Fibroblast of lung (primary cell): ENCODE results near the gene GUCY1A2. TPM values are rescaled to one million over a fixed set of nuclear protein-coding genes. Genes with fewer than 3 reads are reported as not detected.

Source experiments
- DNase-seq, 2 donors: peaks; one replicate each; pipeline versions ENCODE4 v3.0.0 to v3.0.0-alpha.2; 2010; ENCODE audit warnings: low read depth in 2 of 2
- H2AFZ ChIP-seq: 2 replicates; pipeline ENCODE4 v1.5.1; 2012; ENCODE audit warnings: low read length, control low read depth, inconsistent platforms
- H3K27ac ChIP-seq: 2 replicates; pipeline ENCODE4 v1.5.1; 2011; ENCODE audit warnings: low read length, control low read depth; ENCODE audit not compliant: insufficient read depth
- H3K27me3 ChIP-seq: 2 replicates; pipeline ENCODE4 v1.5.1; 2011; ENCODE audit warnings: mild to moderate bottlenecking, low read length; ENCODE audit not compliant: control insufficient read depth, insufficient read depth
- H3K36me3 ChIP-seq: 2 replicates; pipeline ENCODE4 v1.5.1; 2011; ENCODE audit warnings: low read length; ENCODE audit not compliant: control insufficient read depth, insufficient read depth
- H3K4me1 ChIP-seq: 2 replicates; pipeline ENCODE4 v1.5.1; 2011; ENCODE audit warnings: low read length; ENCODE audit not compliant: control insufficient read depth, insufficient read depth; ENCODE audit errors: extremely low read depth
- H3K4me2 ChIP-seq: 2 replicates; pipeline ENCODE4 v1.5.1; 2011; ENCODE audit warnings: low read length, control low read depth; ENCODE audit not compliant: insufficient read depth; ENCODE audit errors: extremely low read depth
- H3K4me3 ChIP-seq, 4 experiments: fragments of 200-600 bp in 1 of 4; sonication (generic) in 1 of 4; replicated peaks in 1 of 4; 2 replicates each; pipeline ENCODE4 v1.5.1; 2011 to 2016; ENCODE audit warnings: low read length in 4 of 4, low read depth in 3 of 4, mild to moderate bottlenecking in 3 of 4, control low read depth in 2 of 4, inconsistent platforms in 1 of 4, mixed read lengths in 1 of 4; ENCODE audit not compliant: insufficient read depth in 1 of 4; ENCODE audit errors: control extremely low read depth in 1 of 4
- H3K79me2 ChIP-seq: 2 replicates; pipeline ENCODE4 v1.5.1; 2012; ENCODE audit warnings: mild to moderate bottlenecking, low read length, inconsistent platforms; ENCODE audit not compliant: control insufficient read depth, insufficient read depth
- H3K9ac ChIP-seq: 2 replicates; pipeline ENCODE4 v1.5.1; 2011; ENCODE audit warnings: mild to moderate bottlenecking, low read length, control low read depth; ENCODE audit not compliant: insufficient read depth
- H3K9me3 ChIP-seq: 2 replicates; pipeline ENCODE4 v1.5.1; 2012; ENCODE audit warnings: low read depth, low read length; ENCODE audit not compliant: control insufficient read depth, insufficient read depth
- H4K20me1 ChIP-seq: 2 replicates; pipeline ENCODE4 v1.5.1; 2011; ENCODE audit warnings: low read length; ENCODE audit not compliant: control insufficient read depth, insufficient read depth; ENCODE audit errors: extremely low read depth
- CTCF ChIP-seq, 2 donors: IDR thresholded peaks in 1 of 2; conservative IDR thresholded peaks in 1 of 2; 1 replicate in 1 of 2; 2 replicates in 1 of 2; pipeline ENCODE4 v1.5.1; 2011 to 2012; ENCODE audit warnings: low read length in 2 of 2, control low read depth in 1 of 2, inconsistent platforms in 1 of 2, low read depth in 1 of 2, mild to moderate bottlenecking in 1 of 2
- EZH2 ChIP-seq: IDR thresholded peaks from 2 replicates; pipeline ENCODE4 v1.5.1; 2012; ENCODE audit warnings: low read length, control low read depth, mild to moderate bottlenecking; ENCODE audit errors: missing control alignments
- polyA plus RNA-seq, 2 donors: library from polyadenylated mRNA; depleted of rRNA in 1 of 2; stranded (reverse) in 1 of 2; unstranded in 1 of 2; fragments of >200 nt; gene quantifications; 2 replicates each; pipeline ENCODE4 v1.2.1, GENCODE V29; 2011 to 2012; ENCODE audit warnings: missing spikeins in 1 of 2
- total RNA-seq: library from RNA; depleted of rRNA; stranded (reverse); fragments of >200 nt; gene quantifications from 2 replicates; pipeline ENCODE4 v1.2.1, GENCODE V29; 2014

The GUCY1A2 gene
- total and polyA plus RNA-seq, 2 donors (not counting 1 experiment from before 2014, with no cell fraction given) = 0.50 to 1.4 TPM

- H3K79me2 ChIP-seq = no peaks in the 10 kb centered on the region
- no peak overlapping the region for H3K27ac ChIP-seq
- no peak overlapping the region for H3K4me3 ChIP-seq
- H2AFZ ChIP-seq = no peak overlapping the region
- H3K36me3 ChIP-seq = no peaks in the 10 kb centered on the region
- no peaks in the 10 kb centered on the region for H4K20me1 ChIP-seq
- no peak for DNase-seq
- TF ChIP-seq EZH2 = no peak
- no peak for TF ChIP-seq CTCF (conservative IDR thresholded peaks at IDR 0.05 in 1 of 2, IDR thresholded peaks at IDR 0.05 in 1 of 2; ENCODE audit: low read depth in 1 of 2, low read length in 2 of 2)
- no peak overlapping the region for H3K4me2 ChIP-seq
- H3K27me3 ChIP-seq = no peaks in the 10 kb centered on the region
- no peaks in the 10 kb centered on the region for H3K4me1 ChIP-seq
- no peak overlapping the region for H3K9ac ChIP-seq
- H3K9me3 ChIP-seq = no peaks in the 10 kb centered on the region
Observed at GRCh38 chr11:106728379-106728778, 289.9 kb downstream of the GUCY1A2 start.

- Histone ChIP-seq H3K36me3 (no peaks in the 10 kb centered on the region), H3K27ac (no peak overlapping the region), H3K9ac (no peak overlapping the region), H3K79me2 (no peaks in the 10 kb centered on the region), H3K4me2 (no peak overlapping the region), H3K4me3 (no peak overlapping the region), H2AFZ (no peak overlapping the region), H3K4me1 (no peaks in the 10 kb centered on the region), H3K9me3 (no peaks in the 10 kb centered on the region), H3K27me3 (no peaks in the 10 kb centered on the region), H4K20me1 (no peaks in the 10 kb centered on the region)
- TF ChIP-seq EZH2 = no peak
- no peak for TF ChIP-seq CTCF (conservative IDR thresholded peaks at IDR 0.05 in 1 of 2, IDR thresholded peaks at IDR 0.05 in 1 of 2; ENCODE audit: low read depth in 1 of 2, low read length in 2 of 2)
- peak in 1 of 2 donors; percentile 77 for DNase-seq
Observed at GRCh38 chr11:106727256-106727655, 291.0 kb downstream of the GUCY1A2 start.

- Histone ChIP-seq H3K27me3 (no peaks in the 10 kb centered on the region), H3K27ac (no peak overlapping the region), H2AFZ (no peak overlapping the region), H3K36me3 (no peaks in the 10 kb centered on the region), H3K4me3 (no peak overlapping the region), H4K20me1 (no peaks in the 10 kb centered on the region), H3K4me2 (no peak overlapping the region), H3K9me3 (no peaks in the 10 kb centered on the region), H3K79me2 (no peaks in the 10 kb centered on the region), H3K4me1 (no peaks in the 10 kb centered on the region), H3K9ac (no peak overlapping the region)
- peak; percentile 38 to 68 for DNase-seq
- TF ChIP-seq EZH2 (no peak), CTCF (conservative IDR thresholded peaks at IDR 0.05 in 1 of 2, IDR thresholded peaks at IDR 0.05 in 1 of 2; ENCODE audit: low read depth in 1 of 2, low read length in 2 of 2) (no peak)
Observed at GRCh38 chr11:106724293-106724892, 293.9 kb downstream of the GUCY1A2 start.
